ENCODE results near the gene SAMD10. TPM values are rescaled to one million over a fixed set of nuclear protein-coding genes. Genes with fewer than 3 reads are reported as not detected.

SAMD10 gene
- polyA plus RNA-seq, 4 donors, result 3.6 to 7.3 (median 5.2) TPM

DNA sequence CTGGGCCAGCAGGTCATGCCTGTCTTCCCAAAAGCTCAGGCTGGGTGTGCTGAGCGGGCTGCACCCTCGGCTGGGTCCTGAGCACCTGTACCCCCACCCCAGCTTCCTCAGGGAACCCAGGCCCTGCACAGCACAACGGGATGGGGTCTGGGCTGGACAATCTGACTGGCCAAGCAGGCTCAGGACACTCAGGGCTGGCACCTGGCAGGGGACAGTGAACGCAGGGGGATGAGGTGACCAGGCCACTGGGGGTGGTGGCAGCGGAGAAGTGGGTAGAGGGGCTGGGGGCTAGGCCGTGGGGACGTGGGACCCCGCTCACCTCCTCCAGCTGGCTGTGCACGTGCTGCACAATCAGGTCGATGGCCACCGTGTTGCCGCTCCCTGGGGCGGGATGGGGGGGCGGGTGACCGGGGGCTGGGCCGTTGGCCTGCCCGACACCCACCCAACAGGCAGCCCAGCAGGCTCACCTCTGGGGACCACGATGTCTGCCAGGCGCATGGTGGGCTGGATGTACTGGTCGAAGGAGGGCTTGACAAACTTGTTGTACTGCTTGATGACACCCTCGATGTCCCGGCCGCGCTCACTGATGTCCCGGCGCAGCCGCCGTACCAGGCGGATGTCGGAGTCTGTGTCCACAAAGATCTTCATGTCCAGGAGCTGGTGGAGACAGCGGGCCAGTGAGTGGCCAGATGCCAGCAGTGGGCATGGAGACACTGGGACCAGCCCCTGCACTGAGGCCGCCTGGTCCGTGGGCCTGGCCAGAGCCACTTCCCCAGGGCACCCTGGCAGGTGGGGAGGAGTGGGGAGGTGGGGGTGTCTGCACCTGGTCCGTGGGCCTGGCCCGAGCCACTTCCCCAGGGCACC, 35.1 kb downstream of the SAMD10 start:
- Histone ChIP-seq H3K27me3 (ENCODE audit: control insufficient read depth in 3 of 3, insufficient read depth in 3 of 3, low read length in 3 of 3) (no peaks in the 10 kb centered on the region), H3K4me1 (ENCODE audit: control insufficient read depth in 3 of 3, insufficient read depth in 2 of 3, low read depth in 1 of 3, low read length in 2 of 3) (peaks cover 0 to 8% (median 2%) of the 10 kb centered on the region in 3 donors), H3K27ac (ENCODE audit: low read depth in 1 of 3, low read length in 2 of 3) (no peak overlapping the region), H3K9me3 (ENCODE audit: control insufficient read depth in 2 of 2, insufficient read depth in 1 of 2, low read depth in 1 of 2, low read length in 1 of 2) (peaks cover 0 to 2% of the 10 kb centered on the region in 2 donors), H3K36me3 (ENCODE audit: control insufficient read depth in 3 of 3, insufficient read depth in 2 of 3, low read depth in 1 of 3, low read length in 3 of 3) (peaks cover 10 to 82% (median 38%) of the 10 kb centered on the region in 3 donors), H3K4me3 (ENCODE audit: low read depth in 1 of 3, low read length in 3 of 3) (no peak overlapping the region)
- FAIRE-seq, result no peak
- DNase-seq, result no peak
- WGBS, 3 donors, result 85 to 91% (median 87%) methylated on average over 28 to 35 of the region's 35 CpGs

DNA sequence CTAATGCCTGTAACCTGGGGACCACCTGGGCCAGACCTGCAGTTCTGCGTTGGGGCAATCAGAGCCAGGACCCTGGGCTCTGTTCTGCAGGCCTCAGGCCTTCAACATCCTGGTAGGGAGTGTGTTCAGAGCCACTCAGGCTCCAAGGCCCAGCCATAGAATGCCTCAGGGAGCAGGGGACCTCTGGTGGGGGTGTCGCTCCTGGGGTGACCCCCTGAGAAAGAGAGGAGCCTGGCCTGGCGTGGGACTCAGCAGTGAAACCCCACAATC, 35.7 kb downstream of the SAMD10 start:
- peaks cover 10 to 86% (median 39%) of the 10 kb centered on the region in 3 donors for H3K36me3 ChIP-seq (ENCODE audit: control insufficient read depth in 3 of 3, insufficient read depth in 2 of 3, low read depth in 1 of 3, low read length in 3 of 3)
- no peak for DNase-seq
- no peaks in the 10 kb centered on the region for H3K27me3 ChIP-seq (ENCODE audit: control insufficient read depth in 3 of 3, insufficient read depth in 3 of 3, low read length in 3 of 3)
- H3K27ac ChIP-seq (ENCODE audit: low read depth in 1 of 3, low read length in 2 of 3), result peak overlapping the region in 1 of 3 donors; percentile 4
- WGBS, 3 donors, result 94 to 96% (median 94%) methylated on average over 3 of the region's 3 CpGs
- H3K9me3 ChIP-seq (ENCODE audit: control insufficient read depth in 2 of 2, insufficient read depth in 1 of 2, low read depth in 1 of 2, low read length in 1 of 2), result peaks cover 0 to 2% of the 10 kb centered on the region in 2 donors
- no peak for FAIRE-seq
- H3K4me3 ChIP-seq (ENCODE audit: low read depth in 1 of 3, low read length in 3 of 3), result no peak overlapping the region
- peaks cover 0 to 3% (median 0%) of the 10 kb centered on the region in 3 donors for H3K4me1 ChIP-seq (ENCODE audit: control insufficient read depth in 3 of 3, insufficient read depth in 2 of 3, low read depth in 1 of 3, low read length in 2 of 3)

- Histone ChIP-seq H3K9me3 (ENCODE audit: control insufficient read depth in 2 of 2, insufficient read depth in 1 of 2, low read depth in 1 of 2, low read length in 1 of 2) (peaks cover 0 to 2% of the 10 kb centered on the region in 2 donors), H3K4me1 (ENCODE audit: control insufficient read depth in 3 of 3, insufficient read depth in 2 of 3, low read depth in 1 of 3, low read length in 2 of 3) (no peaks in the 10 kb centered on the region), H3K27ac (ENCODE audit: low read depth in 1 of 3, low read length in 2 of 3) (peak overlapping the region in 2 of 3 donors; percentile 4 to 61), H3K36me3 (ENCODE audit: control insufficient read depth in 3 of 3, insufficient read depth in 2 of 3, low read depth in 1 of 3, low read length in 3 of 3) (peaks cover 10 to 88% (median 41%) of the 10 kb centered on the region in 3 donors), H3K27me3 (ENCODE audit: control insufficient read depth in 3 of 3, insufficient read depth in 3 of 3, low read length in 3 of 3) (no peaks in the 10 kb centered on the region), H3K4me3 (ENCODE audit: low read depth in 1 of 3, low read length in 3 of 3) (no peak overlapping the region)
- DNase-seq (no peak), FAIRE-seq (no peak)
- WGBS, 3 donors, result 87 to 91% (median 89%) methylated on average over 19 of the region's 19 CpGs
Measured at GRCh38 chr20:63942969-63943807, 36.3 kb downstream of the SAMD10 start.

GRCh38 chr20:63942250-63942951, 37.0 kb downstream of the SAMD10 start:
- Histone ChIP-seq H3K27ac (ENCODE audit: low read depth in 1 of 3, low read length in 2 of 3) (peak overlapping the region; percentile 53 to 78 (median 69)), H3K36me3 (ENCODE audit: control insufficient read depth in 3 of 3, insufficient read depth in 2 of 3, low read depth in 1 of 3, low read length in 3 of 3) (peaks cover 10 to 86% (median 41%) of the 10 kb centered on the region in 3 donors), H3K4me1 (ENCODE audit: control insufficient read depth in 3 of 3, insufficient read depth in 2 of 3, low read depth in 1 of 3, low read length in 2 of 3) (no peaks in the 10 kb centered on the region), H3K4me3 (ENCODE audit: low read depth in 1 of 3, low read length in 3 of 3) (no peak overlapping the region), H3K9me3 (ENCODE audit: control insufficient read depth in 2 of 2, insufficient read depth in 1 of 2, low read depth in 1 of 2, low read length in 1 of 2) (peaks cover 0 to 2% of the 10 kb centered on the region in 2 donors), H3K27me3 (ENCODE audit: control insufficient read depth in 3 of 3, insufficient read depth in 3 of 3, low read length in 3 of 3) (no peaks in the 10 kb centered on the region)
- peak; percentile 29 to 37 for DNase-seq
- 49 to 75% (median 65%) methylated on average over 27 to 30 of the region's 30 CpGs for whole genome bisulfite sequencing, 3 donors
- no peak for FAIRE-seq

DNA sequence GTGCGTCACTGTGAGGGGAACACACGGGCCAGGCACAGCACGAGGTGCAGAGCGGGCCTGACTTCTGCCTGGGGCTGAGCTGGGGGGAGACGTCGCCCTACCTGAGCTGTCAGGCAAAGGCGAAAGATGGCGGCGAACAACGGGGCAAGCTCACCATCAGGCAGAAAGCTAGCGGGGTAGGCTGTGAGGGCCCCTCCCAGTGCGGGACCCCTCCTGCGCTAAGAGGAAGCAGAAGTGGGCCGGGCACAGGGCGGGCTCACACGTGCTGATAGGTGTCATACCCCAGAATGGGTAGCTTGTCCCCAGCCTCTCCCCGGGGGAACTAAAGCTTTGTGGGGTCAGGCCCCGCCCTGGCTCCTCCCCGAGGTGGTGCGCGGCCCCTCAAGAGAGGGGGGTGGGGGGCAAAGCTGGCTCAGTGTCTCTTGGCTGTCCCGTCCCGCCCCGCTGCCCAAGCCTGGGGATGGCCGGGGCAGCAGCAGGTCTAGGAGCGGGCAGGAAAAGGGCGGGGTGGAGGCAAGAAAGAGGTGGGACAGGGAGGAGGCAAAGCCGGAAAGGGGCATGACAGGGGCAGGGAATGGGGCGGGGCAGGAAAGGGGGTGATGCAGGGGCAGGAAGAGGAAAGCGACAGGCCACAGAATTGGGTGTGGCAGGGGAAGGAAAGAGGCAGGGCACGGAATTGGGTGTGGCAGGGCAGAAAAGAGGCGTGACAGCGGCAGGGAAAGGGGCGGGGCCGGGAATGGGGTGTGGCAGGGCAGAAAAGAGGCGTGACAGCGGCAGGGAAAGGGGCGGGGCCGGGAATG, 38.0 kb downstream of the SAMD10 start:
- peak in 1 of 2 donors; percentile 51 for DNase-seq
- FAIRE-seq, result no peak
- 66 to 81% (median 75%) methylated on average over 32 to 35 of the region's 39 CpGs for WGBS, 3 donors

DNA sequence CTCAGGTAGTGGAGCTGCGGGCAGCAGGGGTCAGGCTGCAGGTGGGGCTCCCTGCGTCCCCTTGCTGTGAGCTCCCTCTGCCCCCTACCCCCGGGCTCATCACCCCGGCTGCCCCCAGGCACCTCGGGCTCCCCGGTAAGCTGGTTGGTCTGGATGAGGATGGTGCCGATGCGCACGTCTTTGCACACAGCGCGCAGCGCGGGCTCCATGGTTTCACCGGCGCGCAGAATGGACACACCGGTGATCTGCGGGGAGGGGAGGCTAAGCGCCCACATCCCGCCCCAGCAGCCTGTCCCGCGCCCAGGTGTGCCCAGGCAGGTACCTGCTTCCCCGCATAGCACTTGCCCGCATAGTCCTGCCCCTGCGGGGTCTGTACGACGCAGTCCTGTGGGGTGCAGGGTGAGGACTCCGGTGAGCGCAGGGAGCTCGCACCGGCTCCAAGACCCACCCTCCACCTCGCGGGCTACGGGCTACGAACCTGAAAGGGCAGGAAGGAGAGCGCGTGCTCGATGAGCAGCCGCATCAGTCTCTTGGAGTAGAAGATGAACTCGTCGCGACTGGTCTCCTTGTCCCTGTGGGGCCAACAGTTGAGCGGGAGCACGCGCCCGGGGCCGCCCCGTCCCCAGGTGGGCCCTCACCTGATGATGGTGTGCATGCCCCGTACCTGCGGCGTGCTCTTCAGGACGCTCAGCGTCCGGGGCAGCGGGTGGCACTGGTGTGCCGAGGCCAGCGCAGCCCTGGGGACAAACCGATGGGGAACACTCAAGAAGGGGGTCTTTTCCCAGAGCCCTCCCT, 38.8 kb downstream of the SAMD10 start:
- no peak for DNase-seq
- Histone ChIP-seq H3K4me1 (ENCODE audit: control insufficient read depth in 3 of 3, insufficient read depth in 2 of 3, low read depth in 1 of 3, low read length in 2 of 3) (no peaks in the 10 kb centered on the region), H3K27ac (ENCODE audit: low read depth in 1 of 3, low read length in 2 of 3) (peak overlapping the region in 1 of 3 donors; percentile 88), H3K4me3 (ENCODE audit: low read depth in 1 of 3, low read length in 3 of 3) (no peak overlapping the region), H3K9me3 (ENCODE audit: control insufficient read depth in 2 of 2, insufficient read depth in 1 of 2, low read depth in 1 of 2, low read length in 1 of 2) (peaks cover 0 to 2% of the 10 kb centered on the region in 2 donors), H3K36me3 (ENCODE audit: control insufficient read depth in 3 of 3, insufficient read depth in 2 of 3, low read depth in 1 of 3, low read length in 3 of 3) (peaks cover 12 to 83% (median 39%) of the 10 kb centered on the region in 3 donors), H3K27me3 (ENCODE audit: control insufficient read depth in 3 of 3, insufficient read depth in 3 of 3, low read length in 3 of 3) (no peaks in the 10 kb centered on the region)
- no peak for FAIRE-seq
- 92 to 97% (median 96%) methylated on average over 58 of the region's 58 CpGs for WGBS, 3 donors

More for the DNA sequence above, 38.0 kb downstream of the SAMD10 start:
- no peaks in the 10 kb centered on the region for H3K4me1 ChIP-seq (ENCODE audit: control insufficient read depth in 3 of 3, insufficient read depth in 2 of 3, low read depth in 1 of 3, low read length in 2 of 3)
- peaks cover 12 to 84% (median 41%) of the 10 kb centered on the region in 3 donors for H3K36me3 ChIP-seq (ENCODE audit: control insufficient read depth in 3 of 3, insufficient read depth in 2 of 3, low read depth in 1 of 3, low read length in 3 of 3)
- H3K27ac ChIP-seq (ENCODE audit: low read depth in 1 of 3, low read length in 2 of 3), result peak overlapping the region; percentile 11 to 88 (median 86)
- peaks cover 0 to 2% of the 10 kb centered on the region in 2 donors for H3K9me3 ChIP-seq (ENCODE audit: control insufficient read depth in 2 of 2, insufficient read depth in 1 of 2, low read depth in 1 of 2, low read length in 1 of 2)
- H3K27me3 ChIP-seq (ENCODE audit: control insufficient read depth in 3 of 3, insufficient read depth in 3 of 3, low read length in 3 of 3), result no peaks in the 10 kb centered on the region
- H3K4me3 ChIP-seq (ENCODE audit: low read depth in 1 of 3, low read length in 3 of 3), result no peak overlapping the region

- Histone ChIP-seq H3K4me3 (ENCODE audit: low read depth in 1 of 3, low read length in 3 of 3) (no peak overlapping the region), H3K27me3 (ENCODE audit: control insufficient read depth in 3 of 3, insufficient read depth in 3 of 3, low read length in 3 of 3) (no peaks in the 10 kb centered on the region), H3K27ac (ENCODE audit: low read depth in 1 of 3, low read length in 2 of 3) (no peak overlapping the region), H3K4me1 (ENCODE audit: control insufficient read depth in 3 of 3, insufficient read depth in 2 of 3, low read depth in 1 of 3, low read length in 2 of 3) (no peaks in the 10 kb centered on the region), H3K36me3 (ENCODE audit: control insufficient read depth in 3 of 3, insufficient read depth in 2 of 3, low read depth in 1 of 3, low read length in 3 of 3) (peaks cover 12 to 83% (median 34%) of the 10 kb centered on the region in 3 donors), H3K9me3 (ENCODE audit: control insufficient read depth in 2 of 2, insufficient read depth in 1 of 2, low read depth in 1 of 2, low read length in 1 of 2) (peaks cover 0 to 2% of the 10 kb centered on the region in 2 donors)
- WGBS, 3 donors, result 90 to 96% (median 95%) methylated on average over 23 of the region's 23 CpGs
- DNase-seq (no peak), FAIRE-seq (no peak)
Measured at GRCh38 chr20:63940071-63940471, 39.4 kb downstream of the SAMD10 start.

All from small intestine (tissue), 7 donors.